Measurements from ENCODE around the gene TLL2. TPM values are rescaled to one million over a fixed set of nuclear protein-coding genes. Genes with fewer than 3 reads are reported as not detected.
A peak's percentile ranks its signal among the peaks of the same experiment; 100 is the strongest.
"Not testable (repeated sequence)": the region's sequence is repeated elsewhere in the genome, so short reads cannot be mapped to it uniquely, and the experiment has no call there.

The TLL2 gene
- total RNA-seq (ENCODE audit: insufficient read depth, low replicate concordance), result 1.2 TPM

DNA sequence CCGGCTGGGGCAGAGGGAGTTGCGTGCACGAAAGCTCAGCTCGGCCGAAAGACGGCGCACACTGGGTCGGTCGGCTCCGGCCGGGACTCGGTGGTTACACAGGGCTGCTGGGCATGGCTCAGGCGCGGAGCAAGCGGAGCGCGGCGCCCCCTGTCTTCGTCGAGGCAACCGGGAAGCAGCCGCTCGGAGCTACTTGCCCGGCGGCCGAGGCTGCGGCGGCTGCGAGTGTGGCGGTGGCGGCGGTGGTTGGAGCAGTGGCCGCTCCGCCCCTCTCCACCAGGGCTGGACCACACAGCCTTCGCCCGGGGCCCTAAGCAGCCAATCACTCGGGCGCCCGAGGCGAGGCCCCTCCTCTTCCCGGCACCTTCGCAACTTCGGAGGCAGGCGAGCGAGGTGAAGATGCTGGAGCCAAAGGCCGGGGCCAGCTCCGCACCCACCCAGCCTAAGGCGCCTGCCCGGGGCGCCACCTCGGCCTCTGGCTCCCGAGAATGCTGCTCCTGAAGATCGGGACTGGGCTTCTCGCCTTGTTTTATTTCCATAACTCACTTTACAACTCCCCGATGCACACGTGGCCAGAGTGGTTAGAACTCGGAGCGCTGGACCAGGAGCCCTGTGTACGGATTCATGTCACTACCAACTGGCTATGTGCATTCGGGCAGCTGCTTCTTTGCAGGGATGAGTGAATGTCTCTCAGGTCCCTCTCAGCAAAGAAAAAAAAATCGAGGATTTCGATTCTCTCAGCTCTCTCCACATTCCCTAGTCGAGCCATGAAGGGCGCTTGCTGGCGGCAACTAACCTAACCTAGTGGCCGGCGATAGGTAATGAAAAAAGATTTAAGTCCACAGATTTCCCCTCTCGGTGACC is at the start of gene TLL2:
TSS of gene TLL2 (minus strand) at position 229 of the 864 bp plus-strand sequence. CDS start 241 bp downstream, outside the sequence.
- DNase-seq (ENCODE audit: low spot score), result peak; percentile 82

DNA sequence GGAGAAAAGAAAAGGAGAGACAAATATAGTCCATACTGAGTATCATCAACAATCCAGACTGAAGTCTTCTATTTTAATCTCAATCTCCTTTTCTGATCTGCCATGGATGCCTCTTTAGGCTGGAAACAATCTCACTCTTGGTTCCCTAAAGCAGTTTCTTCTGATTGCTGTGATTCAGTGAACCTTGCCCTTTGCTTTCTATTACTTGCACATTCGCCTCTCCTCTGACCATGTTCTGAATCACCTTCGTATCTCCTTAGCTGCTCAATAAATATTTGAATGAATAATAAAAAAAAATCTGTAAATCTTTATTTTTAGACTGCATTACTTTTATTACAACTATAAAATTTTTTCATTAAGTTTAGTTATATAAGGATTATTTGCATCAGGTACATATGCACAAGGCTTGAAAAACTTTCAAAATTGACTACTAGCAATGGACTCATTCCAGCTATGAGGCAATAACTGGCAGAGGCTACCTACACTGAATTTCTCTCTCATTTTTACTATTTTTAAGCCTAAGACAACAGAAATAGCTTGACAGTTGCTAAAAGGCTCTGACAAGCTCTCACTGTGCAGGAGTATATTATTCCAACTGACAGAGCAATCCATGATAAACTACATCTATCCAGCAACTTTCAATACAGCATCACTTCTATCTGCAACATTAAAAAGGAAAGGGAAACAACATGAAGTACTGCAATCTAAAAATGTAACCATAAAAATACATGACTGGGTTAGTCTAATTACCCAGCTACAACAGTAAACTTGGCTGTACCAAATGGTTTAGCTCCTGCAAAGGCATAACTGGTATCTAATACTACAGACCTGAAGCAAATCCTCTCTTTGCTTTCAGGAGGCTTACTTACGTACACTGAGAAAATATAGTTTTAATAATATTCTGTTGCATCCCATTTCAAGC is 47.5 kb upstream of the TLL2 start:
- no peak for DNase-seq (ENCODE audit: low spot score)

- no peak for DNase-seq (ENCODE audit: low spot score)
Observed at GRCh38 chr10:96560489-96560888, 46.8 kb upstream of the TLL2 start.

GRCh38 chr10:96556003-96556402 is 42.3 kb upstream of the TLL2 start:
- DNase-seq (ENCODE audit: low spot score), result no peak

DNA sequence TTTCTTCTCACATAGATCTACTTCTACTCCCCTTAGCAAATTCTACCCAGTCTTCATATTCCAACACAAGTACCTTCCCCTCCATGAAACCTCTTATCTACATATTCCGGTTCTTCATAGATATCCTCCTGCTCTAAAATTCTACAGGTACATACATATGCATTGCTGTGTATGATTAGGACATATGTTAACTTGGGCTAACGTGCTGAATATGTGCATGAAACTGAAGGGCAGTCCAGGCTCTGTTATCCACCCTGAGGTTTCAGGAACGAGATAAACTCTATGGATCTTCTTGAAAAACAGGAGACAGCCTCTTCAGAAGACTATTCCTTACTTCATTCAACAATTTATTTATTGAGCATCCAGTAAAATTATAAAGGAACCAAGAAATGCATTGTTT is 41.6 kb upstream of the TLL2 start:
- DNase-seq (ENCODE audit: low spot score), result no peak

- no peak for DNase-seq (ENCODE audit: low spot score)
Observed at GRCh38 chr10:96548589-96548988, 34.9 kb upstream of the TLL2 start.

DNA sequence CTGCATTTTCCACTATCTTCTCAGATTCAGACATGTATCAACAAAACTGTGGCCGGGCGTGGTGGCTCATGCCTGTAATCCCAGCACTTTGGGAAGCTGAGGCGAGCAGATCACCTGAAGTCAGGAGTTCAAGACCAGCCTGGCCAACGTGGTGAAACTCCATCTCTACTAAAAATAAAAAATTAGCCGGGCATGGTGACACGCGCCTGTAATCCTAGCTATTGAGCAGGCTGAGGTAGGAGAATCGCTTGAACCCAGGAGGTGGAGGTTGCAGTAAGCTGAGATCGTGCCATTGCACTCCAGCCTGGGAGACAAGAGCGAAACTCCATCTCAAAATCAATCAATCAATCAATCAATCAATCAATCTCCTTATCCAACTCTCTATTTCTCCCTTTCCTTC is 31.8 kb upstream of the TLL2 start:
- not testable (repeated sequence) for DNase-seq (ENCODE audit: low spot score)

- no peak for DNase-seq (ENCODE audit: low spot score)
Observed at GRCh38 chr10:96541921-96542320, 28.2 kb upstream of the TLL2 start.

GRCh38 chr10:96540240-96540639 is 26.5 kb upstream of the TLL2 start:
- DNase-seq (ENCODE audit: low spot score), result no peak

DNA sequence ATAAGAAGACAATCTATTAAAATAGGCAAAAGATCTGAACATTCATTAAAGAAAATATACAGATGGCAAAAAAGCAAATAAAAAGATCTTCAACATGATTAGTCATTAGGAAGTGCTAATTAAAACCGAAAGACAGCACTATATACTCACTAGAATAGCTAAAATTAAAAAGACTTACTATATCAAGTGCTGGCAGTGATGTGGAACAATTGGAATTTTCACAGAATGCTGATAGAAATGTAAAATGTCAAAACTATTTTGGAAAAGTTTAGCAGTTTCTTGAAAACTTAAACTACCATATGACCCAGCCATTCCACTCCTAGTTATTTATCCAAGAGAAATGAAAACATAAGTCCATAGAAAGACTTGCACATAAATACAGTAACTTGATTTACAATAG is 25.0 kb upstream of the TLL2 start:
- no peak for DNase-seq (ENCODE audit: low spot score)

DNA sequence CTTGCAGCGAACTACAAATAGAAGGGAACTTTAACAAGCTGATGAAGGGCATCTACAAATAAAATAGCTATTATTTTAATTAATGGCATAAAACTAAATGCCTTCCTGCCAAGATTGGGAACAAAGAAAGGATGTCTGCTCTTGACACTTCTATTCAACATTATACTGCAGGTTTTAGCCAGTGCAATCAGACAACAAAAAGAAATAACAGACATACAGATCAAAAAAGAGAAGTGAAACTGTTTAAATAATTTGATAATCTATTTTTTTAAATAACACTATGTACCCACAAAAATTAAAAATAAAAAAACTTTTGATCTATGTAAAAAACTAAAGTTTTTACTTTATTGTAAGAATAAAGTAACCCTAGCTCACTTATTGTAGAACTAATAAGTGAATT is 22.4 kb upstream of the TLL2 start:
- DNase-seq (ENCODE audit: low spot score), result no peak

GRCh38 chr10:96532523-96532922 is 18.8 kb upstream of the TLL2 start:
- no peak for DNase-seq (ENCODE audit: low spot score)

GRCh38 chr10:96529634-96530279 is 16.0 kb upstream of the TLL2 start:
- no peak for DNase-seq (ENCODE audit: low spot score)

DNA sequence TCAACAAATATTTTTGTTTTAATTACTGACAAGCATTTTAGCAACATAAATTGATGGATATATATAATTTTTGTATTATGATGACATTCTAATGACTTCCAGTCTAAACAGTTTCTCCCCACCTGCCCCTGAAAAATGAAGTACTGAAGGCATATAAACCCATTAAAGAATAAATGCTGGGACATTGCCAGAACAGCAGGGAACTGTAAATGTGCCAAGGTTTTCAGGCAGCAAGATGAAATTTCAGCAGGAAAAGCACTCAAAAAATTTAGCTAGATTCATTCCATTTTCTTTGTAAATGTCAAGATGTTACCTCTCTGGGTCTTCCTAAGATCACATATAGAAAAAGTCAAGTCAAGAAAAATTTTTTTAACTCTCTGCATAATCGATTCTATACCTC is 11.0 kb upstream of the TLL2 start:
- DNase-seq (ENCODE audit: low spot score), result no peak

- DNase-seq (ENCODE audit: low spot score), result no peak
Observed at GRCh38 chr10:96517284-96517683, 3.6 kb upstream of the TLL2 start.

- no peak for DNase-seq (ENCODE audit: low spot score)
Observed at GRCh38 chr10:96516337-96516736, 2.6 kb upstream of the TLL2 start.

- no peak for DNase-seq (ENCODE audit: low spot score)
Observed at GRCh38 chr10:96513305-96513697, 425 bp downstream of the TLL2 start.

DNA sequence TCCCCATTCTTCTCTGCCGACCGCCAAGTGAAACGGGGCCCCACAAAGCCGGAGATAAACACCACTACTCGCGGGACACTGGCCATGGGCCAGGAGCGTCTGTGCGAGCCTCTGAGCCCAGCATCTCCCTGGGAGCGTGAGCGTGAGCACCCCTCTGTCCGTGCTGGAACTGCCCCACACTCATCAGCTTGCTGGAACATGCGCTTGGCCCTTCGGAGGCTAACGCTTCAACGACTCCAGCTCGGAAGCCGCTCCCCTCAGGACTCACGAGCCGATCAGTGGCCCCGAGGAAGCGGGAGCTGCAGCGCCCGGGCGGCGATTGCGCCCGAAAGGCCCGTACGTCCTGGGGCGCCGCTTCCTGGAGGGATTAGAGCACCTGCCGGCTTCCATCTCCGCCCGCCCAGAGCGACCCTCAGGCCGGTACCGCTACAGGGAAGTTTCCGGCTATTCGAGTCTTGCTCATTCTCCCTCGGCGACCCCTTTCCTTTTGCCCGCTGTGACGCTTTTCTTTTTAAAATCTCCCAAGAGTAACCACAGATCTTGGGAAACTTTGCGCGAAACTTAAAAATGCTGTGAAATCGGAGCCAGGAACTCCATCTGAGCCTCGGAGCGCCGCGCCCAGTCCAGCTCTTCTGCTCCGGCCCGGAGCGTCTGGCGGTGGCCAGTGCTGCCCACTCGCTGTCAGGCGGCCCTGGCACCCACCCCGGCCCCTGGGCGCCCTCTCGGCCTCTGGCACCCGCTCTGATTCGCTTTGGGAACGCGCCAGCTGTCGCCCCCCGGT is 1.0 kb downstream of the TLL2 start:
- peak; percentile 14 for DNase-seq (ENCODE audit: low spot score)

GRCh38 chr10:96511044-96511945 is 2.4 kb downstream of the TLL2 start:
- peak; percentile 23 for DNase-seq (ENCODE audit: low spot score)

DNA sequence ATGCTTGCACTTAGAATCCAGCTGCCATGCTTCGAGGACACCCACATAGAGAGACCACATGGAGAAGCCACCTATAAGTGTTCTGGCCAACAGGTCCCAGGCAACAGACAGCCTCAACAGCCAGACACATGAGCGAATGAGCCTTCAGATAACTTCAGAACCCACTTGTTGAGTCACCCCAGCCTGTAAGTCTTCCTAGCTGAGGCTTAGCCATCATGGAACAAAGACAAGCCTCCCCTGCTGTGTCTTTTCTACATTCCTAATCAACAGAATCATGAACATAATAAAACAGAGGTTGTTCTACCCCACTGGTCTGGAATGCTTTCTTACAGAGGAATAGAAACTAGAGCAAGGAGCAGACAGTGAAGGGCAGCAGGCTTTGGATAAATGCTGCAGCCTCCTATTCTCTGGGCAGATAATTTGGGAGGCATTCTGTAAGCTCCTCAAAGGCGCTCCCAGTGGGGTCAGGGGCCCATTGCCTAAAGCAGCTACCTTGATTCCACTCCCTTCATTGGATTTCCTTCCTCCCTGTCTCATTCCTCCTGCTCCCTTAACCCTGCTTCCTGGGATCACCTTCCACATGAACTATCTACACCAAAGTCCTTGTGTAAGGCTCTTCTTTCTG is 4.6 kb downstream of the TLL2 start:
- no peak for DNase-seq (ENCODE audit: low spot score)
